Heart left ventricle (tissue), 13 donors: ENCODE results near the gene GALNT14.

Experiments used
- CTCF ChIP-seq, 12 donors: fragments of 200-600 bp; sonication (generic) in 4 of 12; IDR thresholded peaks; one replicate each; pipeline versions ENCODE4 v1.5.0 to v1.8.0; 2018 to 2022; ENCODE audit warnings: antibody characterized with exemption in 12 of 12, mild to moderate bottlenecking in 5 of 12
- POLR2A ChIP-seq, 2 donors: fragments of 450-650 bp; IDR thresholded peaks; one replicate each; pipeline ENCODE4 v1.6.1; 2017; ENCODE audit warnings: antibody characterized with exemption in 2 of 2, mild to moderate bottlenecking in 2 of 2, moderate library complexity in 2 of 2
- donor health status: ischemic (EF 13 %, LVEDD 7.1; RV severe dilation, severe dysfunction).
- donor health status: DM: no; HTN: yes; CAD: no.
- donor health status: DM: no; HTN: no; CAD: no.
- donor health status: ischemic (EF 25% LVEDD 6.9; RV normal size, moderate dysfunction).
- donor health status: ischemic (EF 25% LVEDD 5.7; RV mildly dilated, moderate dysfunction).
- donor health status: ischemic (EF 35%, LVEDD 5.7; RV mildly dilated, moderate dysfunction).
- donor health status: nonischemic (EF 11% LVEDD 7.7; RV severe dilation, severe dysfunction).
- donor health status: DM: yes; HTN: yes; CAD: no.
- donor health status: PGD.
- donor health status: ischemic (EF 29% LVEDD 5.4; RV normal size, mild dysfunction).
- donor health status: nonischemic (EF 23%, LVEDD 6.1; RV moderate dilation, normal function).

DNA sequence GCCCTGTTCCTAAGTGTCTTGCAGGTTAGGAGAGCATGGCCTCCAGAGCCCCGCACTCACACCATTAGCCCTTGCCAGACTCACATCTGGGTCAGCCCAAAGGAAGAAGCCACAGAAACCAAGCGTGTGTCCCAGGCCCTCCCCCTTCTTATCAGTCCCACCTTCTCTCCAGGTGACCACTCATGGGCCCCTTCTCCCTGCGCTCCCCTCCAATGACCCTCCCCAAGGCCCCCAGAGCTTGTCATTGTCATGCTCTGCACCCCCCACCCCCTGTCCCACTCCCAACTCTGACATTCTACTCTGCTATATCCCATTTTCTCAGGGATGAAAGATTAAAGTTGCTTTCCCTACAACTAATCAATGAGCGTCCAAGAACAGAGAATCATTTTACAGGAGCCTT is 48.9 kb upstream of the GALNT14 start:
- no peak for TF ChIP-seq CTCF (IDR thresholded peaks at IDR 0.05)
- TF ChIP-seq POLR2A (IDR thresholded peaks at IDR 0.05) = no peak
